H1 (cell line): Measurements from ENCODE around the gene IL17RD. TPM values are rescaled to one million over a fixed set of nuclear protein-coding genes. Genes with fewer than 3 reads are reported as not detected.

Experiments used
- CHD1 ChIP-seq: IDR thresholded peaks from 2 replicates; pipeline ENCODE4 v1.6.1; 2012; ENCODE audit warnings: low read depth, low read length, improper control_type of control experiment
- CHD7 ChIP-seq: fragments of 300-600 bp; sonication (generic); IDR thresholded peaks from 2 replicates; pipeline ENCODE4 v1.7.1; 2012; ENCODE audit warnings: low read length, moderate library complexity, mild to moderate bottlenecking, inconsistent platforms; ENCODE audit not compliant: insufficient replicate concordance
- polyA plus RNA-seq, 7 experiments: library from polyadenylated mRNA; depleted of rRNA in 3 of 7; stranded (reverse) in 5 of 7; unstranded in 2 of 7; fragments of >200 nt in 5 of 7; fragments of 200-250 nt in 2 of 7; gene quantifications; 1 replicate in 5 of 7; 2 replicates in 1 of 7; 4 replicates in 1 of 7; pipeline versions ENCODE4 v1.2.1 to v1.2.3, GENCODE V29; 2011 to 2013; ENCODE audit warnings: missing spikeins in 2 of 7, mixed read lengths in 2 of 7
- total RNA-seq: library from RNA; stranded (reverse); fragmentation: NEBNext Ultra II Directional; extraction: Animal tissue kit (Norgen Biotek cat#: 25700); gene quantifications from 2 replicates; pipeline ENCODE4 v1.2.1, GENCODE V29; 2021

The IL17RD gene
- total and polyA plus RNA-seq, 2 of the 8 experiments (the other 6 are each of a cell fraction or from before 2014, with no cell fraction given) = 10.9 to 48.9 TPM

GRCh38 chr3:57064001-57064400 lies 101.2 kb downstream of the IL17RD start (continued):
- TF ChIP-seq CHD7 = no peak
- TF ChIP-seq CHD1 = no peak
